Naive B cell (primary cell): ENCODE measurements around the gene IQSEC3. TPM values are rescaled to one million over a fixed set of nuclear protein-coding genes. Genes with fewer than 3 reads are reported as not detected.

ENCODE experiments used
- ATAC-seq, 2 donors: fragments of 150-1000 bp; cut with Tn5 transposase; 2 replicates each; pipeline ENCODE4 v1.10.0; 2021; ENCODE audit warnings: low read depth in 2 of 2, mild to moderate bottlenecking in 2 of 2, moderate library complexity in 2 of 2
- DNase-seq: peaks from one replicate; pipeline ENCODE4 v3.0.0; 2022
- H3K27ac Mint-ChIP-seq, 6 donors: one replicate each; pipeline ENCODE4 v1.8.0; 2020 to 2022; ENCODE audit warnings: mild to moderate bottlenecking in 6 of 6, mixed read lengths in 6 of 6, moderate library complexity in 5 of 6, inconsistent platforms in 2 of 6
- H3K27me3 Mint-ChIP-seq, 3 donors: one replicate each; pipeline ENCODE4 v1.8.0; 2021 to 2022; ENCODE audit warnings: mixed read lengths in 3 of 3, mild to moderate bottlenecking in 1 of 3
- H3K36me3 Mint-ChIP-seq, 2 donors: one replicate each; pipeline ENCODE4 v1.8.0; 2020 to 2022; ENCODE audit warnings: mixed read lengths in 2 of 2, inconsistent platforms in 1 of 2, mild to moderate bottlenecking in 1 of 2
- H3K4me1 Mint-ChIP-seq, 3 donors: one replicate each; pipeline ENCODE4 v1.8.0; 2020 to 2022; ENCODE audit warnings: mixed read lengths in 3 of 3, inconsistent platforms in 1 of 3, mild to moderate bottlenecking in 1 of 3, moderate library complexity in 1 of 3
- H3K4me3 Mint-ChIP-seq, 8 donors: one replicate each; pipeline ENCODE4 v1.8.0; 2020 to 2022; ENCODE audit warnings: mild to moderate bottlenecking in 8 of 8, mixed read lengths in 8 of 8, moderate library complexity in 8 of 8, inconsistent platforms in 2 of 8
- H3K9me3 Mint-ChIP-seq, 7 donors: one replicate each; pipeline ENCODE4 v1.8.0; 2020 to 2022; ENCODE audit warnings: mixed read lengths in 7 of 7, mild to moderate bottlenecking in 5 of 7, inconsistent platforms in 2 of 7, moderate library complexity in 1 of 7
- polyA plus RNA-seq, 6 donors: library from polyadenylated mRNA; unstranded; fragments of 300-500 nt; fragmentation: Illumina TruSeq; gene quantifications; one replicate each; pipeline ENCODE4 v1.2.3, GENCODE V29; 2021; ENCODE audit warnings: low read depth in 6 of 6

Gene IQSEC3
- polyA plus RNA-seq, 6 donors from 2014 or later = not detected

- no peak overlapping the region for H3K27ac Mint-ChIP-seq
- H3K27me3 Mint-ChIP-seq = peaks cover 22 to 43% (median 27%) of the 10 kb centered on the region in 3 donors
- H3K9me3 Mint-ChIP-seq = peaks cover 0 to 3% (median 0%) of the 10 kb centered on the region in 7 donors
- ATAC-seq (no peak), DNase-seq (no peak)
- H3K36me3 Mint-ChIP-seq = no peaks in the 10 kb centered on the region
- H3K4me1 Mint-ChIP-seq = peaks cover 10 to 14% (median 14%) of the 10 kb centered on the region in 3 donors
- peak overlapping the region in 3 of 8 donors; percentile 16 to 47 (median 47) for H3K4me3 Mint-ChIP-seq
Measured at GRCh38 chr12:101969-102878, 35.7 kb downstream of the IQSEC3 start.

GRCh38 chr12:102879-103168 lies 36.3 kb downstream of the IQSEC3 start:
- Mint-ChIP-seq H3K9me3 (peaks cover 0 to 3% (median 0%) of the 10 kb centered on the region in 7 donors), H3K27ac (no peak overlapping the region), H3K4me1 (peaks cover 10 to 14% (median 13%) of the 10 kb centered on the region in 3 donors), H3K36me3 (no peaks in the 10 kb centered on the region), H3K27me3 (peaks cover 21 to 43% (median 23%) of the 10 kb centered on the region in 3 donors), H3K4me3 (no peak overlapping the region)
- DNase-seq = no peak
- no peak for ATAC-seq

- H3K4me3 Mint-ChIP-seq = peak overlapping the region in 1 of 8 donors; percentile 29
- H3K4me1 Mint-ChIP-seq = peaks cover 10 to 14% (median 13%) of the 10 kb centered on the region in 3 donors
- no peaks in the 10 kb centered on the region for H3K36me3 Mint-ChIP-seq
- ATAC-seq = no peak
- peaks cover 0 to 3% (median 0%) of the 10 kb centered on the region in 7 donors for H3K9me3 Mint-ChIP-seq
- DNase-seq = no peak
- H3K27ac Mint-ChIP-seq = no peak overlapping the region
- peaks cover 18 to 37% (median 22%) of the 10 kb centered on the region in 3 donors for H3K27me3 Mint-ChIP-seq
Measured at GRCh38 chr12:103169-103981, 36.8 kb downstream of the IQSEC3 start.

GRCh38 chr12:104551-105081 lies 38.0 kb downstream of the IQSEC3 start:
- peak overlapping the region in 1 of 6 donors; percentile 57 for H3K27ac Mint-ChIP-seq
- H3K4me1 Mint-ChIP-seq = peaks cover 14 to 19% (median 16%) of the 10 kb centered on the region in 3 donors
- H3K9me3 Mint-ChIP-seq = peaks cover 0 to 3% (median 0%) of the 10 kb centered on the region in 7 donors
- H3K36me3 Mint-ChIP-seq = no peaks in the 10 kb centered on the region
- DNase-seq (peak; percentile 34), ATAC-seq (peak; percentile 13 to 48)
- H3K27me3 Mint-ChIP-seq = peaks cover 10 to 32% (median 17%) of the 10 kb centered on the region in 3 donors
- H3K4me3 Mint-ChIP-seq = peak overlapping the region in 2 of 8 donors; percentile 41 to 47

GRCh38 chr12:105696-106095 lies 39.1 kb downstream of the IQSEC3 start:
- ATAC-seq (no peak), DNase-seq (no peak)
- Mint-ChIP-seq H3K9me3 (peaks cover 0 to 3% (median 0%) of the 10 kb centered on the region in 7 donors), H3K4me3 (peak overlapping the region in 1 of 8 donors; percentile 63), H3K36me3 (no peaks in the 10 kb centered on the region), H3K27me3 (peaks cover 8 to 26% (median 19%) of the 10 kb centered on the region in 3 donors), H3K27ac (peak overlapping the region in 2 of 6 donors; percentile 14 to 57), H3K4me1 (peaks cover 19 to 20% (median 20%) of the 10 kb centered on the region in 3 donors)

- Mint-ChIP-seq H3K4me3 (no peak overlapping the region), H3K36me3 (no peaks in the 10 kb centered on the region), H3K27ac (peak overlapping the region in 2 of 6 donors; percentile 30 to 66), H3K4me1 (peaks cover 19 to 20% (median 20%) of the 10 kb centered on the region in 3 donors), H3K9me3 (peaks cover 0 to 3% (median 0%) of the 10 kb centered on the region in 7 donors), H3K27me3 (peaks cover 9 to 25% (median 15%) of the 10 kb centered on the region in 3 donors)
- ATAC-seq (peak; percentile 74 to 75), DNase-seq (peak; percentile 23)
Measured at GRCh38 chr12:106118-106591, 39.6 kb downstream of the IQSEC3 start.

- Mint-ChIP-seq H3K27me3 (peaks cover 21 to 36% (median 25%) of the 10 kb centered on the region in 3 donors), H3K9me3 (peaks cover 0 to 2% (median 0%) of the 10 kb centered on the region in 7 donors), H3K4me1 (peaks cover 19 to 22% (median 20%) of the 10 kb centered on the region in 3 donors), H3K27ac (no peak overlapping the region), H3K36me3 (no peaks in the 10 kb centered on the region), H3K4me3 (no peak overlapping the region)
- no peak for ATAC-seq
- no peak for DNase-seq
Measured at GRCh38 chr12:108594-108993, 42.0 kb downstream of the IQSEC3 start.

- H3K4me1 Mint-ChIP-seq = peaks cover 16 to 22% (median 20%) of the 10 kb centered on the region in 3 donors
- H3K36me3 Mint-ChIP-seq = no peaks in the 10 kb centered on the region
- peaks cover 27 to 44% (median 28%) of the 10 kb centered on the region in 3 donors for H3K27me3 Mint-ChIP-seq
- DNase-seq = no peak
- H3K9me3 Mint-ChIP-seq = no peaks in the 10 kb centered on the region
- H3K4me3 Mint-ChIP-seq = peak overlapping the region in 1 of 8 donors; percentile 51
- peak overlapping the region in 3 of 6 donors; percentile 1 to 53 (median 2) for H3K27ac Mint-ChIP-seq
- ATAC-seq = no peak
Measured at GRCh38 chr12:109446-109845, 42.9 kb downstream of the IQSEC3 start.

GRCh38 chr12:109872-110271 lies 43.3 kb downstream of the IQSEC3 start:
- DNase-seq (no peak), ATAC-seq (no peak)
- H3K27ac Mint-ChIP-seq = peak overlapping the region in 3 of 6 donors; percentile 1 to 53 (median 2)
- H3K36me3 Mint-ChIP-seq = no peaks in the 10 kb centered on the region
- no peaks in the 10 kb centered on the region for H3K9me3 Mint-ChIP-seq
- peaks cover 29 to 48% (median 31%) of the 10 kb centered on the region in 3 donors for H3K27me3 Mint-ChIP-seq
- no peak overlapping the region for H3K4me3 Mint-ChIP-seq
- H3K4me1 Mint-ChIP-seq = peaks cover 16 to 22% (median 20%) of the 10 kb centered on the region in 3 donors

- peaks cover 0 to 2% (median 0%) of the 10 kb centered on the region in 7 donors for H3K9me3 Mint-ChIP-seq
- ATAC-seq (no peak), DNase-seq (no peak)
- no peak overlapping the region for H3K4me3 Mint-ChIP-seq
- peaks cover 33 to 55% (median 46%) of the 10 kb centered on the region in 3 donors for H3K27me3 Mint-ChIP-seq
- H3K27ac Mint-ChIP-seq = peak overlapping the region in 2 of 6 donors; percentile 15 to 36
- no peaks in the 10 kb centered on the region for H3K36me3 Mint-ChIP-seq
- peaks cover 9 to 11% (median 9%) of the 10 kb centered on the region in 3 donors for H3K4me1 Mint-ChIP-seq
Measured at GRCh38 chr12:111699-112493, 45.3 kb downstream of the IQSEC3 start.

GRCh38 chr12:113347-113746 lies 46.8 kb downstream of the IQSEC3 start:
- Mint-ChIP-seq H3K4me1 (peaks cover 9 to 11% (median 9%) of the 10 kb centered on the region in 3 donors), H3K4me3 (no peak overlapping the region), H3K9me3 (peaks cover 0 to 2% (median 0%) of the 10 kb centered on the region in 7 donors), H3K27ac (no peak overlapping the region), H3K27me3 (peaks cover 36 to 64% (median 49%) of the 10 kb centered on the region in 3 donors), H3K36me3 (no peaks in the 10 kb centered on the region)
- no peak for ATAC-seq
- DNase-seq = no peak

GRCh38 chr12:114626-115211 lies 48.2 kb downstream of the IQSEC3 start:
- Mint-ChIP-seq H3K27me3 (peaks cover 34 to 60% (median 42%) of the 10 kb centered on the region in 3 donors), H3K36me3 (no peaks in the 10 kb centered on the region)
- no peak for DNase-seq

More at GRCh38 chr12:114626-115211, 48.2 kb downstream of the IQSEC3 start:
- Mint-ChIP-seq H3K9me3 (peaks cover 0 to 2% (median 0%) of the 10 kb centered on the region in 7 donors), H3K27ac (no peak overlapping the region), H3K4me1 (peaks cover 3 to 6% (median 5%) of the 10 kb centered on the region in 3 donors), H3K4me3 (no peak overlapping the region)
- no peak for ATAC-seq
